H1 (cell line): ENCODE results near the gene TJP3. TPM values are rescaled to one million over a fixed set of nuclear protein-coding genes. Genes with fewer than 3 reads are reported as not detected.

Source experiments
- CTCF ChIA-PET: fragments of 300-600 bp; sonication (Branson Sonifier 250); formaldehyde crosslinking; loops from one replicate; lab custom pipeline; 2021; ENCODE audit not compliant: partially characterized antibody; lab: Charles Lee
- POLR2A ChIA-PET: fragments of 300-600 bp; sonication (Branson Sonifier 250); formaldehyde crosslinking; loops from one replicate; lab custom pipeline; 2021; ENCODE audit warnings: inconsistent platforms; ENCODE audit not compliant: partially characterized antibody; lab: Charles Lee
- DNase-seq, 2 experiments: peaks; one replicate each; pipeline versions ENCODE4 v3.0.0 to v3.0.0-alpha.2; 2010 to 2022; ENCODE audit warnings: low spot score in 2 of 2, low read depth in 1 of 2, mixed read lengths in 1 of 2
- FAIRE-seq: peaks from 2 replicates; lab custom pipeline; 2011; peaks lifted over from hg19 to GRCh38; lab: Jason Lieb, UNC
- H2AFZ ChIP-seq: 2 replicates; pipeline ENCODE4 v1.8.1; 2012; ENCODE audit warnings: low read length, inconsistent platforms
- H2AK5ac ChIP-seq: 2 replicates; pipeline ENCODE4 v1.6.1; 2013; ENCODE audit warnings: low read depth, low read length
- H2BK120ac ChIP-seq: replicated peaks from 2 replicates; pipeline ENCODE3; 2013; ENCODE audit warnings: low read depth, low read length, inconsistent platforms
- H2BK12ac ChIP-seq: 2 replicates; pipeline ENCODE4 v1.6.1; 2013; ENCODE audit warnings: low read depth, low read length
- H2BK15ac ChIP-seq: 2 replicates; pipeline ENCODE4 v1.6.1; 2013; ENCODE audit warnings: low read length
- H2BK20ac ChIP-seq: 2 replicates; pipeline ENCODE4 v1.6.1; 2013; ENCODE audit warnings: low read length
- H2BK5ac ChIP-seq: 2 replicates; pipeline ENCODE4 v1.6.1; 2013; ENCODE audit warnings: low read depth, low read length
- H3K14ac ChIP-seq: 2 replicates; pipeline ENCODE4 v1.6.1; 2013; ENCODE audit warnings: inconsistent platforms; ENCODE audit not compliant: insufficient read length
- H3K18ac ChIP-seq: 2 replicates; pipeline ENCODE4 v1.6.1; 2013; ENCODE audit warnings: low read length; ENCODE audit errors: extremely low read depth
- H3K23ac ChIP-seq: 2 replicates; pipeline ENCODE4 v1.6.1; 2013; ENCODE audit warnings: inconsistent platforms; ENCODE audit not compliant: insufficient read length
- H3K23me2 ChIP-seq: 2 replicates; pipeline ENCODE4 v1.6.1; 2013; ENCODE audit warnings: low read depth, low read length
- H3K27ac ChIP-seq: 2 replicates; pipeline ENCODE4 v1.6.1; 2011; ENCODE audit warnings: low read depth, low read length, inconsistent platforms
- H3K27me3 ChIP-seq, 4 experiments: replicated peaks in 1 of 4; 1 replicate in 1 of 4; 2 replicates in 3 of 4; pipeline versions ENCODE4 v1.6.1 to v1.8.1; 2011 to 2013; ENCODE audit warnings: low read length in 3 of 4, mild to moderate bottlenecking in 3 of 4, inconsistent platforms in 2 of 4, mixed read lengths in 2 of 4, moderate library complexity in 1 of 4; ENCODE audit not compliant: control insufficient read depth in 3 of 4, insufficient read depth in 3 of 4; ENCODE audit errors: extremely low read depth in 1 of 4
- H3K36me3 ChIP-seq, 4 experiments: 2 replicates each; pipeline versions ENCODE4 v1.6.1 to v1.8.1; 2011 to 2013; ENCODE audit warnings: mild to moderate bottlenecking in 4 of 4, low read length in 3 of 4, moderate library complexity in 2 of 4, control low read depth in 1 of 4, inconsistent platforms in 1 of 4; ENCODE audit not compliant: insufficient read depth in 4 of 4, control insufficient read depth in 2 of 4
- H3K4ac ChIP-seq: replicated peaks from 2 replicates; pipeline ENCODE3; 2013; ENCODE audit warnings: low read length, low read depth, mixed read lengths, inconsistent platforms; ENCODE audit not compliant: insufficient read length
- H3K4me1 ChIP-seq, 4 experiments: replicated peaks in 1 of 4; 1 replicate in 1 of 4; 2 replicates in 3 of 4; pipeline versions ENCODE4 v1.6.1 to v1.8.1; 2011 to 2013; ENCODE audit warnings: low read length in 3 of 4, inconsistent platforms in 2 of 4, mixed read lengths in 1 of 4; ENCODE audit not compliant: insufficient read depth in 4 of 4, control insufficient read depth in 3 of 4
- H3K4me2 ChIP-seq, 2 experiments: 2 replicates each; pipeline versions ENCODE4 v1.6.1 to v1.8.1; 2011 to 2013; ENCODE audit warnings: low read depth in 2 of 2, low read length in 2 of 2, control low read depth in 1 of 2, inconsistent platforms in 1 of 2, mild to moderate bottlenecking in 1 of 2; ENCODE audit not compliant: insufficient read depth in 1 of 2
- H3K4me3 ChIP-seq, 4 experiments: fragments of 200-600, 300-600 bp in 1 of 4; sonication (generic), shearing (Covaris generic), sonication (Bioruptor Twin) in 1 of 4; 2 replicates each; pipeline versions ENCODE4 v1.5.1 to v1.8.1; 2011 to 2016; ENCODE audit warnings: low read length in 4 of 4, low read depth in 3 of 4, control low read depth in 2 of 4, inconsistent platforms in 2 of 4, mild to moderate bottlenecking in 2 of 4, mixed read lengths in 1 of 4, moderate library complexity in 1 of 4; ENCODE audit not compliant: insufficient read depth in 2 of 4; ENCODE audit errors: extremely low read depth in 1 of 4
- H3K56ac ChIP-seq: replicated peaks from 2 replicates; pipeline ENCODE3; 2013; ENCODE audit warnings: low read depth, mild to moderate bottlenecking, mixed read lengths, low read length, inconsistent platforms; ENCODE audit not compliant: insufficient read length
- H3K79me1 ChIP-seq: 2 replicates; pipeline ENCODE4 v1.6.1; 2013; ENCODE audit warnings: low read depth, low read length, control low read depth
- H3K79me2 ChIP-seq, 2 experiments: 2 replicates each; pipeline versions ENCODE4 v1.6.1 to v1.8.1; 2012 to 2013; ENCODE audit warnings: low read length in 2 of 2, mild to moderate bottlenecking in 2 of 2, inconsistent platforms in 1 of 2; ENCODE audit not compliant: insufficient read depth in 2 of 2, control insufficient read depth in 1 of 2
- H3K9ac ChIP-seq, 4 experiments: replicated peaks in 1 of 4; 1 replicate in 1 of 4; 2 replicates in 3 of 4; pipeline versions ENCODE4 v1.6.1 to v1.8.1; 2011 to 2013; ENCODE audit warnings: low read depth in 3 of 4, low read length in 3 of 4, control low read depth in 2 of 4, mild to moderate bottlenecking in 2 of 4, moderate library complexity in 2 of 4, inconsistent platforms in 1 of 4; ENCODE audit errors: extremely low read depth in 1 of 4
- H3K9me3 ChIP-seq, 2 experiments: 2 replicates each; pipeline versions ENCODE4 v1.6.1 to v1.8.1; 2012 to 2013; ENCODE audit warnings: mild to moderate bottlenecking in 2 of 2, moderate library complexity in 2 of 2, control low read depth in 1 of 2, inconsistent platforms in 1 of 2, low read depth in 1 of 2, low read length in 1 of 2, mixed read lengths in 1 of 2; ENCODE audit not compliant: insufficient read depth in 2 of 2
- H4K20me1 ChIP-seq, 2 experiments: replicated peaks in 1 of 2; 2 replicates each; pipeline versions ENCODE3 to v1.8.1; 2011 to 2013; ENCODE audit warnings: inconsistent platforms in 2 of 2, low read length in 2 of 2, mild to moderate bottlenecking in 1 of 2; ENCODE audit not compliant: insufficient read depth in 2 of 2, control insufficient read depth in 1 of 2
- H4K5ac ChIP-seq: 2 replicates; pipeline ENCODE4 v1.6.1; 2013; ENCODE audit warnings: low read length, low read depth, mixed read lengths, inconsistent platforms; ENCODE audit not compliant: insufficient read length
- H4K8ac ChIP-seq: 2 replicates; pipeline ENCODE4 v1.8.0; 2013; ENCODE audit warnings: mild to moderate bottlenecking, moderate library complexity, low read length, inconsistent platforms; ENCODE audit not compliant: insufficient read depth; ENCODE audit errors: extremely low read depth
- H4K91ac ChIP-seq: replicated peaks from 2 replicates; pipeline ENCODE3; 2013; ENCODE audit warnings: low read length, mixed read lengths, inconsistent platforms; ENCODE audit not compliant: insufficient read length
- PHF8 ChIP-seq: fragments of 200-600 bp; sonication (generic); conservative IDR thresholded peaks from 2 replicates; pipeline ENCODE4 v1.7.1; 2012; ENCODE audit warnings: low read depth, mild to moderate bottlenecking, inconsistent platforms, low read length, moderate library complexity
- POLR2AphosphoS5 ChIP-seq: IDR thresholded peaks from 2 replicates; pipeline ENCODE4 v1.6.1; 2011; ENCODE audit warnings: low read depth, low read length
- RAD21 ChIP-seq, 2 experiments: IDR thresholded peaks in 1 of 2; conservative IDR thresholded peaks in 1 of 2; 2 replicates each; pipeline ENCODE4 v1.6.1; 2011; ENCODE audit warnings: low read depth in 2 of 2, low read length in 2 of 2, improper control_type of control experiment in 1 of 2, inconsistent platforms in 1 of 2, mild to moderate bottlenecking in 1 of 2, moderate library complexity in 1 of 2
- SIN3A ChIP-seq, 2 experiments: IDR thresholded peaks in 1 of 2; conservative IDR thresholded peaks in 1 of 2; 2 replicates each; pipeline ENCODE4 v1.6.1; 2011 to 2012; ENCODE audit warnings: low read length in 2 of 2, improper control_type of control experiment in 1 of 2, low read depth in 1 of 2, mild to moderate bottlenecking in 1 of 2
- SP1 ChIP-seq: IDR thresholded peaks from 2 replicates; pipeline ENCODE4 v1.6.1; 2011; ENCODE audit warnings: low read depth, low read length
- SRF ChIP-seq: IDR thresholded peaks from 2 replicates; pipeline ENCODE4 v1.6.1; 2011; ENCODE audit warnings: mild to moderate bottlenecking, low read depth, low read length, moderate library complexity
- TBP ChIP-seq: IDR thresholded peaks from 2 replicates; pipeline ENCODE4 v1.6.1; 2011; ENCODE audit warnings: low read depth, low read length, improper control_type of control experiment
- whole genome bisulfite sequencing, 2 experiments: shearing (Covaris generic) in 1 of 2; methylation state at CpG; one replicate each; pipeline versions ENCODE4 v1.1.6 to v1.1.7; 2013 to 2015; ENCODE audit warnings: low lambda C conversion rate in 2 of 2, mixed read lengths in 2 of 2, inconsistent platforms in 1 of 2, low coverage in 1 of 2, missing lambda C conversion rate in 1 of 2; ENCODE audit not compliant: insufficient replicate concordance in 2 of 2, insufficient coverage in 1 of 2, insufficient read length in 1 of 2; ENCODE audit errors: extremely low coverage in 1 of 2, missing lambda C conversion rate in 1 of 2; 5-methylcytosine and 5-hydroxymethylcytosine counted together
- polyA plus RNA-seq, 7 experiments: library from polyadenylated mRNA; depleted of rRNA in 3 of 7; stranded (reverse) in 5 of 7; unstranded in 2 of 7; fragments of >200 nt in 5 of 7; fragments of 200-250 nt in 2 of 7; gene quantifications; 1 replicate in 5 of 7; 2 replicates in 1 of 7; 4 replicates in 1 of 7; pipeline versions ENCODE4 v1.2.1 to v1.2.3, GENCODE V29; 2011 to 2013; ENCODE audit warnings: missing spikeins in 2 of 7, mixed read lengths in 2 of 7
- total RNA-seq: library from RNA; stranded (reverse); fragmentation: NEBNext Ultra II Directional; extraction: Animal tissue kit (Norgen Biotek cat#: 25700); gene quantifications from 2 replicates; pipeline ENCODE4 v1.2.1, GENCODE V29; 2021

Gene TJP3
- total and polyA plus RNA-seq, 2 of the 8 experiments (the other 6 are each of a cell fraction or from before 2014, with no cell fraction given): 17.1 to 26.1 TPM

- H3K4me3 ChIP-seq: no peak overlapping the region
- no peak for FAIRE-seq
- peak overlapping the region; percentile 90; the same call in 1 of the 2 replicates for H2AK5ac ChIP-seq
- H2BK15ac ChIP-seq: peak overlapping the region; percentile 5; the same call in 1 of the 2 replicates
- H4K5ac ChIP-seq: no peak overlapping the region
- no peak overlapping the region for H3K4me2 ChIP-seq
- 0 out of 2 replicates have a peak overlapping the region, but pooled peaks have one; percentile 33 for H2BK12ac ChIP-seq
- 87% methylated on average over 32 of the region's 40 CpGs; no CpG with 5 or more reads in 1 of the 2 experiments for WGBS, 2 experiments
- no peaks in the 10 kb centered on the region for H3K23me2 ChIP-seq
- H2BK120ac ChIP-seq: no peak overlapping the region
- H3K18ac ChIP-seq: peak overlapping the region; percentile 32; the same call in 1 of the 2 replicates
- H3K4me1 ChIP-seq: peaks cover 0 to 21% (median 10%) of the 10 kb centered on the region in 4 experiments; a peak in 5 of 7 replicates
- H3K9ac ChIP-seq: peak overlapping the region in 1 of 4 experiments; percentile 12; a peak in 1 of 7 replicates
- H3K4ac ChIP-seq: no peak overlapping the region
- no peak overlapping the region for H2AFZ ChIP-seq
- peaks cover 15% of the 10 kb centered on the region; the same call in 1 of the 2 replicates for H3K79me1 ChIP-seq
- H3K14ac ChIP-seq: no peak overlapping the region
- peak overlapping the region; percentile 69 for H4K91ac ChIP-seq
- no peak overlapping the region for H3K56ac ChIP-seq
- no peak for DNase-seq
- H2BK5ac ChIP-seq: peak overlapping the region; percentile 84; the same call in 1 of the 2 replicates
- ChIA-PET CTCF (interaction anchor here (1.1 to 3.5 kb wide), 10 partner anchors 10 to 60 kb away, joined by 3 to 13 read pairs (median 4); partner anchors contain the start of gene TJP3), POLR2A (interaction anchor here (0.5 to 1.8 kb wide), 5 partner anchors 16 to 228 kb away, joined by 3 to 6 read pairs (median 4); no protein-coding TSS in a partner anchor)
- no peaks in the 10 kb centered on the region for H3K9me3 ChIP-seq
- peaks cover 8 to 32% of the 10 kb centered on the region in 2 experiments for H4K20me1 ChIP-seq
- no peak overlapping the region for H3K27ac ChIP-seq
- H3K27me3 ChIP-seq: no peaks in the 10 kb centered on the region
- H3K79me2 ChIP-seq: peaks cover 0 to 3% of the 10 kb centered on the region in 2 experiments; a peak in 1 of 4 replicates
- no peak overlapping the region for H3K23ac ChIP-seq
- H4K8ac ChIP-seq: peak overlapping the region; percentile 75; the same call in 1 of the 2 replicates
- H3K36me3 ChIP-seq: no peaks in the 10 kb centered on the region
- no peak overlapping the region for H2BK20ac ChIP-seq
- TF ChIP-seq POLR2AphosphoS5 (no peak), SRF (no peak), TBP (no peak), SIN3A (conservative IDR thresholded peaks at IDR 0.05 in 1 of 2, IDR thresholded peaks at IDR 0.05 in 1 of 2; ENCODE audit: low read depth in 1 of 2, low read length in 2 of 2) (no peak), SP1 (no peak), PHF8 (no peak), RAD21 (IDR thresholded peaks at IDR 0.05 in 1 of 2, conservative IDR thresholded peaks at IDR 0.05 in 1 of 2; ENCODE audit: low read depth in 2 of 2, low read length in 2 of 2) (no peak)
These were observed 36.3 kb upstream of the TJP3 start for GRCh38 chr19:3671680-3672574.
